NCI-H748 (cell line): ENCODE results near the gene FAM120AOS.
"Not testable (repeated sequence)": the region's sequence is repeated elsewhere in the genome, so short reads cannot be mapped to it uniquely, and the experiment has no call there.

Experiments
- DNase-seq: peaks from one replicate; lab custom pipeline; 2025; ENCODE audit not compliant: unreplicated experiment; lab: John Stamatoyannopoulos, UW

Gene FAM120AOS

GRCh38 chr9:93440896-93441580 lies 12.3 kb downstream of the FAM120AOS start:
- no peak for DNase-seq

- DNase-seq: not testable (repeated sequence)
Measured at GRCh38 chr9:93439301-93439700, 14.1 kb downstream of the FAM120AOS start.

GRCh38 chr9:93437996-93438395 lies 15.4 kb downstream of the FAM120AOS start:
- peak; percentile 15 for DNase-seq

GRCh38 chr9:93436655-93437407 lies 16.6 kb downstream of the FAM120AOS start:
- no peak for DNase-seq

- DNase-seq: no peak
Measured at GRCh38 chr9:93436218-93436617, 17.2 kb downstream of the FAM120AOS start.

GRCh38 chr9:93435386-93435785 lies 18.0 kb downstream of the FAM120AOS start:
- no peak for DNase-seq

GRCh38 chr9:93434056-93434455 lies 19.3 kb downstream of the FAM120AOS start:
- no peak for DNase-seq

- no peak for DNase-seq
Measured at GRCh38 chr9:93432964-93433363, 20.4 kb downstream of the FAM120AOS start.

- no peak for DNase-seq
Measured at GRCh38 chr9:93431539-93432105, 21.8 kb downstream of the FAM120AOS start.

GRCh38 chr9:93427655-93428379 lies 25.6 kb downstream of the FAM120AOS start:
- no peak for DNase-seq

- peak; percentile 17 for DNase-seq
Measured at GRCh38 chr9:93422977-93423616, 30.3 kb downstream of the FAM120AOS start.

GRCh38 chr9:93419023-93419422 lies 34.4 kb downstream of the FAM120AOS start:
- DNase-seq: no peak

GRCh38 chr9:93417538-93417937 lies 35.8 kb downstream of the FAM120AOS start:
- DNase-seq: no peak

- DNase-seq: no peak
Measured at GRCh38 chr9:93416530-93417235, 36.7 kb downstream of the FAM120AOS start.

GRCh38 chr9:93415176-93415690 lies 38.1 kb downstream of the FAM120AOS start:
- no peak for DNase-seq

GRCh38 chr9:93413530-93413929 lies 39.9 kb downstream of the FAM120AOS start:
- DNase-seq: no peak

- DNase-seq: no peak
Measured at GRCh38 chr9:93406371-93406770, 47.0 kb downstream of the FAM120AOS start.

GRCh38 chr9:93398471-93398870 lies 54.9 kb downstream of the FAM120AOS start:
- DNase-seq: no peak

- DNase-seq: no peak
Measured at GRCh38 chr9:93397661-93398373, 55.6 kb downstream of the FAM120AOS start.
